HG02678 (cell line): ENCODE results near the gene CFAP100.
A peak's percentile ranks its signal among the peaks of the same experiment; 100 is the strongest.

Experiments
- ATAC-seq: cut with Tn5 transposase; IDR thresholded peaks from one replicate; pipeline ENCODE4 v1.9.1; 2021; ENCODE audit warnings: mild to moderate bottlenecking, moderate library complexity; ENCODE audit not compliant: unreplicated experiment

Gene CFAP100

DNA sequence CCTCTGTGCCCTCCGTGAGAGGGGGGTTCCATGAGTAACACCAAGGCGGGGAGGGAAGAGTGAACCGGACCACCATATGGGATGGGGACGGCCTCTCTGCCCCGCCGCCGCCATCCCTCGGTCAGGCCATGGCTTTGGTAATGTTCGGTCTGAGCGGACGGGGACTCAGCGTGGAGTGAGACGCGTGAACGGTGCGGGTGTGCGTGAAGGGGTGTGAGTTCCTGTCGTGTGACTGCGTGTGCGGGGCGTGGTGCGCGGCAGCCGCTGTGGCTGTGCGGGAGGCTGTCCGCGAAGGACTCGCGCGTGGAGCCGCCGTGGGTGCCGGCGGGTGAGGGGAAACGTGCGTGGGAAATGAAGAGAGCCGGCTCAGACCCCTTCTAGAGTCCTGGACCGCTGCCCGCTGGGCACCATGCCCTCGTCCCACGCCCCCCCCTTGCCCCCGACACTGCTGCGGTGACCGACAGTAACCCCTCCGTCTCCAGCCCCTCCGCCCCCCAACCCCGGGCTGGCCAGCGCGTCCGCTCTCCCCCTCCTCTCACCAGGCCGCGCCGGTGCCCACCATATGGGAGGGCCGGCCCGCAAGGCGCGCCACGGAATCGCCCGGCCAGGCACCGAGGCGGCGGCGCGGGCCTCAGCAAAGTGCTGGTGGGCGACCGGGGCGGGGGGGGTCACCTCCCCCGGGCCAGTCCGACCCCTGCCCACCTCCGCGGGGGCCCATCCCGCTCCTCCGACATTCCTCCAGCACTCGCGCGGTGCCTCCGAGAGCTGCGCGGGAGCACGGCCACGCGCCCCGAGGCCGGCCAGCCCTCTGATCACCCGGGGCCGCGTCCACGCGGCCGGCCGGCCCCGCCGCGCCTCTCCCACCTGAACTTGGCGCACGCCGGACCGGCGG is 38.1 kb upstream of the CFAP100 start:
- ATAC-seq: no peak

- peak; percentile 94 for ATAC-seq
Observed at GRCh38 chr3:126357295-126358037, 37.2 kb upstream of the CFAP100 start, which contains the start of gene KLF15. TSS of gene KLF15 (minus strand) at chr3:126357408. CDS start at chr3:126352922, 4,486 bp downstream.

GRCh38 chr3:126358038-126358815 is 36.5 kb upstream of the CFAP100 start:
- ATAC-seq: no peak

GRCh38 chr3:126358816-126359181 is 35.9 kb upstream of the CFAP100 start:
- no peak for ATAC-seq

DNA sequence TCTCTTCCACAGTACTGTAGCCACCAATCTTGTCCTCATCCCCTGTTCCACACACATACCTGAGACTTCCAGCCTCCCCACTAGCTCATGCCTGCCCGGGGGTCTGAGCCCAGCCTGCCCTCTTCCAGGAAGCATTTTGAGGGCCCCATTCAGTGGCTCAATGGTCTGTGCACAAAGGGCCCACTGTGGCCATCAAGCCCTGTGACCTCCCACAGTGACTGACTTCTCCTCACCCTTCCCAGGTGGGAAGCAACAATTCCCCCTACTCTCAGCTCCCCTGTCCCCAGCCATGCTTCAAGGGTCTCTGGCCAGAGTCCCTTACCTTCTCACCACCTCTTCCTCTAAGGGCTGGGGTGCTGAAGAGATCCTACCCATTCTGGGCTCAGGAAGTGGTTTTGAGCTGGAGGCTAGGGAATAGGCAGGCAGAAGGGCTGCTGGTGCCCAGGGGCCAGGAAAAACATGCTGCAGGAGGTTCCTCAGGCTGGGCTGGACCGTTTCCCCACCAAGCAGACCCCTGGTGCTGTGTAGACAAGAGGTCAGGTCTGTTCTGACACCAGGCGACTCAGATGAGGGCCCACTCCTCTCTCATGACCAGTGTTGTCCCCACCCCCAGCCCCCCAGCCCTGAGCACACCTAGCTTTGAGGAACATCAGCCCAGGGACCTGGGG is 34.5 kb upstream of the CFAP100 start:
- ATAC-seq: no peak

GRCh38 chr3:126360714-126361060 is 34.0 kb upstream of the CFAP100 start:
- ATAC-seq: no peak

DNA sequence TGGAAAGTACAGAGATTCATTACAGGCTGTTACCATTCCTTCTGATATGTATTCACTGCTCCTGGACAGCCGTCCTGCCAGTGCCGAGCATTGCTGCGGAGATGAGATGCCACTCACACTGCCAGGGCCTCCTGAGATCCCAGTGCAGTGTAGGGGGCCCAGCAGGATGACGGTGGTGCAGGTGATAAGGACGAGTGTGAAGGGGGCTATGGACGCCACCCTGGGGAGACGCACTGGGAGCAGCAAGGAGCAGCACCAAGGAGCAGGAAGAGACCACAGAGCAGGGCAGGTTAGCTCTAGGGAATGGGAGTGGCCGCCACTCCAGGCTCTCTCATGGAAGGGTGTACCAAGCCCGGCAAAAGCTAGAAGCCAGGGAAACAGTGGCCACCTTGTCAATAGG is 33.5 kb upstream of the CFAP100 start:
- ATAC-seq: no peak

DNA sequence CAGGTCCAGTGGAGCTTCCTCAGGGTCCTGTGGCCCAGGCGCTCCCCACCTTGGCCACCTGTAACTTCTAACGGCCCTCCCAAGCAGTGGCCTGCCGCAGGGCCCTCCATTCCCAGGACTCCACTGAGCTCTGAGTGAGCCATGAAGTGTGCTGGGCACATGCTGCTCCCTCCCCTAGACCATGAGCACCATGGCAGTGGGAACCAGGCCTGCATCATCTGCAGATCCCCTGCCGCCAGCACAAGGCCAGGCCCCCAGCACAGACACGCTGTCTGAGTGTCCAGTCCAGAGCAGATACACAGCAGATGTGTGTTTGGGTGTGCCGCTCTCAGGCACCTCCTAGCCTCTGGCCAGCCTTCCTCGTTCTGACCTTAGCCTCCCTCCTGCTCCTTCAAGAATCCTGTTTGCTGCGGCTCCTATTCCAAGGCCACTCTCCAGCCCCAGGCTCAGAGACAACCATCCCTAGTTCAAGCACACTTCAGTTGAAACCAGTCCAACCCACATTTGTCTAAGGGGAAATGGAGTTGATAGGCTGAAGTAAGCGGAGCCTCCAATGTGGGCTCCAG is 30.5 kb upstream of the CFAP100 start:
- ATAC-seq: no peak

DNA sequence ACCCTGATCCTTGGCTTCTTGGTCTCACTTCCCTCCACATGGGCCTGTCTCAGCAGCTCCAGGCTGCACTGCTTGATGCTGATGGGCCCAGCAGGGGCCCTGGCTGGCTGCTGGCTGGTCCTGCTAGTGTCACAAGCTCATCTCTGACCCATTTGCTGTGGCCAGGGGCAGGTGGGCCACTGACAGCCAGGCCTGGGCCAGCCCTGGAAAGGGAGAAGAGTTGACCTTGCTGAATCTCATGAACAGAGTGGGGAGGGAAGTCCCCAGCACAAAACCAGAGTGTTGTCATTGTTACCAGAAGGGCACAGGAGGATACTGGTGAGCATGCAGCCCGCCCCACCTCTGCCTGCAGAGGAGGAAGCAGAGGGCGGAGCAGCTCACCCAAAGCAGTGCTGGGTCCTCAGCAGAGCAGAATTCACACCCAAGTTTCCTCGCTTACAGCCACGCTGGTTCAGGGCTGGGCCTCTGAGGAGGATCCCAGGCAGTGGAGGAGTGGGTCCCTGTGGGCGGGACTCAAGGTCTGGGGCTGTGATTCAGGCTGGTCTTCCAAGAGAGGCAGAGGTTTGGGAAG is 29.9 kb upstream of the CFAP100 start:
- no peak for ATAC-seq

DNA sequence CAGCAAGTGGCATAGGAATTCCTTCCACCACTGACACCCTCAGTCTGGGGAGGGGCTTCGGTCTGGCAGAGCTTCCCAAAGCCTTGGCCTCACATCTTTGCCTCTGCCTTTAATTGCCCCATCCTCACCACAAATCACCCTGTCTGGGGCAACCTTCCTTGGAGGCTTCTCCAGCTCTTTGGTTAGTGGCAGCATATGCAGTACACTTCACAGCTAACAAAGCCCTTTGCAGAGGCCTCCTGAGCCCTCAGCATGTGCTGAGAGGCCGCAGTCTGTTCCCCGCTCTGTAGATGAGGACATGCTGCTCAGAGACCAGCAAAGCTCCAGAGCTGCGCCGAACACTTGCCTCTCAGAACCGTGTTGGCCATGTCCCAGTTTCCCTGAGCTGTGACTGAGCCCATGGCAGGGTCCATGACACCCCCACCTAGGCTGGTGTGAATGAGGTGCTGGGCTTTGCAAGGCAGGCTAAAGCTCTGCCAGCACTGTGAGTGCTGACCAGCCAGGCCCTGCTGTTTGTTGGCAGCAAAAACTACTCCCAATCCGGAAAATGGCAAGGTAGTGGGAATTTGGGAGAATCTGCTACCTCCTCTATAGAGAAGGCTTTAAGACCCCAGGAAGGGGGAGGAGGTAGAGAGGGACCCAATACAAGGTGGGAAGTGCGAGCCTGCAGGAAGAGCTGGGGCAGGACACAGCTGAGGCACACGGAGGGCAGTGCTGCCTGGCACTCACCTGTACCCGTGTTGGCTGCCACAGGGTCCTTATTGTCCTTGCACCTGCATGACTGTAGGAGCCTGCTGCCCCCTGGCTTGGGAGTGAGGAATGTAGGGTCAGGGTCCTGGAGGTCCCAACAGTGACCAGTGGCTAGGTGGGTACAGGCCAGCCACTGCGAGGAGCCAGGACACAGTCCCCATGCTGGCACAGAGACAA is 29.1 kb upstream of the CFAP100 start:
- no peak for ATAC-seq

DNA sequence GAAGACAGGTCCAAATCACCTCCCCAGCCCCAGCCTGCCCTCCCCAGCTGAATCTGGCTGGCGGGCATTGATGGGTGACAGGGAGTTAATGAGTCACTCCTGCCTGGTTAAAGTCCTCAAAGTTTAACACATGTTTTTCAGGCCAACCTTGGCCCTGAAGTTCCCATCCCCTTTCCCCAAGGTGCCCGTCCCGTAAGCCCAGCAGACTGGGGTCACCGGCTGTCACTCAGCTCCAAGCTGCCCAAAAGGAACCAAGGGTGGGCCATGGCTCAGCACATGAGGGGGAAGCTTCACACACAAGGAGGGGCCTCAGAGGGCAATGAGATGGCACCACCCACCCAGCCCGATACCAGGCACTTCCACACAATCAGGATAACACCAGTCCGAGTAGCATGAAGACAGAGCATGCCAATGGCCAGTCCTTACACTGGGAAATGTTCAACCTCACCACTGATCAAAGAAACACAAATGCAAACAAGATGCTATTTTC is 27.3 kb upstream of the CFAP100 start:
- ATAC-seq: no peak

- ATAC-seq: no peak
Observed at GRCh38 chr3:126369490-126369889, 25.2 kb upstream of the CFAP100 start.

- no peak for ATAC-seq
Observed at GRCh38 chr3:126370055-126370454, 24.7 kb upstream of the CFAP100 start.

DNA sequence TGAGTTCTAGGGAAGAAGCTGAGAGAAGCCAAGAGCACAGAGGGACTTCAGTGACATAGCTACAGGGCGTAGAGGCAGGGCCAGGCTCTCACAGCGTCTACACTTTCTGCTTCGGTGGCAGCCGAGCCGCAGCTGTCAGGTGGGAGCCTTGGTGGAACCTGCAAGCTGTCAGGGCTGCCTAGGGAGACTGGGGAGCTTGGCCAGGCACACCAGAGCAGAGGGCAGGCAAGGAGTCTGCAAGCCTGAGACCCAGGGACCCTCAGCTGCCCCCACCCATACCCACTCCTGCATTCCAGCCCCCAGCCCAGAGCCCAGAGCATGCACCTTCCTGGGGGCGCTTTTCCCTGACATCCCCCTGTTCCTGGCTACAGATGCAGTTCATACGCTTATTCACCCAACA is 24.1 kb upstream of the CFAP100 start:
- no peak for ATAC-seq

DNA sequence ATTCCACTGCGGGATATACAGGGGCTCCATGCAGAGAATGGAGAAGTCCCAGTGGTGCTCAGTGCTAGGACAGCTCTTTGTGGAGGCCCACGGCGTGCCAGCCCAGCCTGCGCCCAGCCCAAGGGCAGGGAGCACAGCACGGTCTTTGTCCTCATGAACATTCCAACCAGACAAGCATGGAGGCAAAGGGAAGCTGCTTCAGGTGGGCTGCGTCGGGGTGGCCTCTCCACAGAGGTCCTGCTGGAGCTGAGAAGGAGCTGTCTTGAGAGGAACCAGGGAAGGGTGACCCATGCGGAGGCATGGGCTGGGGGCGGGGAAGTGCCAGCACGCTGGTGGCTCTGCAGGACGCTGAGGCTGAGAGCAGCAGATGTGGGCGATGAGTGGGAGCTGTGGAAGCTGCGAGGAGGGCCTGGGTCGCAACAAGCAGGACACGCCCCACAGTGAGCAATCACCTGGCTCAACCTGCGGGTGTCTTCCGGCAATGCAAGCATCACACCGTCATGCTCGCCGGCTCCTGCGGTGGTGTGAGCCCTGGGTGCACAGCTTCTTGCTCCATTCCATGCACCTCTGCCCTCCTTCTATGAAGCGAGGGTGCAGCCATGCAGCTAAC is 23.5 kb upstream of the CFAP100 start:
- no peak for ATAC-seq

- no peak for ATAC-seq
Observed at GRCh38 chr3:126372413-126373145, 22.1 kb upstream of the CFAP100 start.

- no peak for ATAC-seq
Observed at GRCh38 chr3:126373146-126373613, 21.5 kb upstream of the CFAP100 start.
